HG02678 (cell line): ENCODE results near the gene PITPNM1.
"Not testable (repeated sequence)": the region's sequence is repeated elsewhere in the genome, so short reads cannot be mapped to it uniquely, and the experiment has no call there.

Experiments used
- ATAC-seq: cut with Tn5 transposase; IDR thresholded peaks from one replicate; pipeline ENCODE4 v1.9.1; 2021; ENCODE audit warnings: mild to moderate bottlenecking, moderate library complexity; ENCODE audit not compliant: unreplicated experiment

Gene PITPNM1

GRCh38 chr11:67491276-67492068 is 13.7 kb downstream of the PITPNM1 start:
- no peak for ATAC-seq

GRCh38 chr11:67490727-67491065 is 14.5 kb downstream of the PITPNM1 start:
- ATAC-seq = no peak

- ATAC-seq = no peak
These were observed 15.1 kb downstream of the PITPNM1 start for GRCh38 chr11:67489885-67490726.

GRCh38 chr11:67489203-67489884 is 15.8 kb downstream of the PITPNM1 start:
- no peak for ATAC-seq

GRCh38 chr11:67486481-67487195 is 18.5 kb downstream of the PITPNM1 start:
- peak; percentile 35 for ATAC-seq

- not testable (repeated sequence) for ATAC-seq
These were observed 19.2 kb downstream of the PITPNM1 start for GRCh38 chr11:67485873-67486361.

GRCh38 chr11:67484847-67485311 is 20.3 kb downstream of the PITPNM1 start:
- ATAC-seq = no peak

GRCh38 chr11:67483831-67484665 is 21.1 kb downstream of the PITPNM1 start:
- ATAC-seq = no peak

- ATAC-seq = peak; percentile 69
These were observed 22.1 kb downstream of the PITPNM1 start, which contains the start of gene AIP for GRCh38 chr11:67482827-67483798. Gene AIP, plus strand, starts transcription at chr11:67483026. Its CDS starts 133 bp downstream, at chr11:67483159.

GRCh38 chr11:67482275-67482826 is 22.8 kb downstream of the PITPNM1 start:
- ATAC-seq = peak; percentile 0

GRCh38 chr11:67477344-67478050 is 27.7 kb downstream of the PITPNM1 start:
- not testable (repeated sequence) for ATAC-seq

- not testable (repeated sequence) for ATAC-seq
These were observed 28.5 kb downstream of the PITPNM1 start for GRCh38 chr11:67476692-67477091.

- ATAC-seq = no peak
These were observed 32.3 kb downstream of the PITPNM1 start for GRCh38 chr11:67472882-67473281.

- no peak for ATAC-seq
These were observed 34.7 kb downstream of the PITPNM1 start for GRCh38 chr11:67470337-67471002.

GRCh38 chr11:67469508-67469811 is 35.7 kb downstream of the PITPNM1 start:
- no peak for ATAC-seq

GRCh38 chr11:67468759-67469507 is 36.2 kb downstream of the PITPNM1 start, which contains the start of gene TMEM134:
Gene TMEM134, minus strand, starts transcription at chr11:67469251. Its CDS starts 59 bp downstream, at chr11:67469192.
- peak; percentile 74 for ATAC-seq
